ENCODE results near the gene NAGLU.

NAGLU gene

DNA sequence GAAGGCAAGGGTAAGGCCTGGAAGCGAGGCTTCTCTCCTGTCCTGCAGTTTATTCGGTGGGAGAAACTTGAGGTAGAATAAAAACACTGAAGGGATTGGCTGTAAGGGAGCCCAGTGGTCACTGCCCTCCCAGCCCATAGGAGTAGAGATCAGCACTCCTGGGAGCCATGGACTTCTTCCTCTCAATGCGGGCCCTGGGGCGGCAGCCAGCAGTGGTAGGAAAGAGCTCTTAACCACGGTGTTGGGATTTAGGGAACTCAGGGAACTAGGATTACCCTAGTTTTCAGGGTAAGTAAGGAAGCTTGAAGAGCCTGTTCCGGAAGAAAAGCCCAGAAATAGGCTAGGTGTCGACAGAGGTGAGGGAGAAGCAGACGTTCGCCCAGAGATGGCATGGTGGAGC is 23.8 kb upstream of the NAGLU start:
- H3K27ac ChIP-seq (ENCODE audit: low read length), result no peak overlapping the region
- peaks cover 21% of the 10 kb centered on the region; the same call in 1 of the 2 replicates for H3K36me3 ChIP-seq (ENCODE audit: control insufficient read depth, insufficient read depth, low read length)
- no peaks in the 10 kb centered on the region for H3K4me1 ChIP-seq (ENCODE audit: control insufficient read depth, insufficient read depth, low read length)
- H3K4me3 ChIP-seq (ENCODE audit: low read length), result no peak overlapping the region
- H3K27me3 ChIP-seq (ENCODE audit: control insufficient read depth, insufficient read depth, low read length), result no peaks in the 10 kb centered on the region
- H3K9me3 ChIP-seq (ENCODE audit: control insufficient read depth, insufficient read depth, low read length), result no peaks in the 10 kb centered on the region
- no peak for DNase-seq (ENCODE audit: low read depth, low spot score)
- no CpG with 5 or more reads among the region's 9 CpGs for WGBS (ENCODE audit: insufficient coverage, insufficient read length)

DNA sequence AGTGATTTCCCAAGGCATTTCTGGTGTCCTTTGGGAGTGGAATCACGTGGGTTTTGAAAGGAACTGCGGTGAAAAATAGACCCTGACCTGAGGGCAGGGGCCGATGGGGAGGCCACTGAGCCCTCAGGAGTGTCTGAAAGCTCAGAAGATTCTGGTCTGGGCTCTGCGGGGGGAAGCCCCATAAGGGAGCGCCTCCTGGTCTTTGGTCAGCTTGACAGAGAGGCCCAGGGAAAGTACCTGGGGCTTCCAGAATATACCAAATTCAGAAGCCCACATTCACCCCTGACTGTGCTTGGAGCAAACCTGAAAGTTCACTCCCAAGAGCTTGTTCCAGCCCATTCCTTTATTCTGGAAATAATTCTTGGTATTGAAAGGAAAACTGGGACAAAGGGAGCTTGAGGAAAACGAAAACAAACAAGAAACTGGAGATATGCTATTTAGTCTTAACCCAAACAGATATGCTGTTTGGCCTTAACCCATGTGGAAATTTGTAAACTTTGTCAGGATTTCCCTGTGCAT is 23.2 kb upstream of the NAGLU start:
- Histone ChIP-seq H3K27ac (ENCODE audit: low read length) (no peak overlapping the region), H3K4me3 (ENCODE audit: low read length) (no peak overlapping the region), H3K27me3 (ENCODE audit: control insufficient read depth, insufficient read depth, low read length) (no peaks in the 10 kb centered on the region), H3K9me3 (ENCODE audit: control insufficient read depth, insufficient read depth, low read length) (no peaks in the 10 kb centered on the region), H3K36me3 (ENCODE audit: control insufficient read depth, insufficient read depth, low read length) (peaks cover 21% of the 10 kb centered on the region; the same call in 1 of the 2 replicates), H3K4me1 (ENCODE audit: control insufficient read depth, insufficient read depth, low read length) (no peaks in the 10 kb centered on the region)
- DNase-seq (ENCODE audit: low read depth, low spot score), result no peak
- WGBS (ENCODE audit: insufficient coverage, insufficient read length), result no CpG with 5 or more reads among the region's 6 CpGs

DNA sequence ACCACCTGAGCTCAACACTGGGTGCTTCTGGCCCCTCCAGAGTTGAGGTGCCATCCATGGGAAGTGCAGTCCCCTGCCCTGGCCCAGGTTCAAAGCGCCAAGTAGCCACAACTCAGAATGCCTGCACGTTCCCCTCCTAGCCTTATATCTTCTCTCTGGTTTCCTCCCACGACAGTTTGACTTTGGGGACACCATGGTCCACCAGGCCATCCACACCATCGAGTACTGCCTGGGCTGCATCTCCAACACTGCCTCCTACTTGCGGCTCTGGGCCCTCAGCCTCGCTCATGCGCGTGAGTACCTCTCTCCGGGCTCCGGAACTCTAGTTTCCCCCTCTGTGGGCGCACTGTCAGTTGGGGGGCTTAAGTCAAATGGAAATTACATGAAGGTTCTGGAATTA is 22.4 kb upstream of the NAGLU start:
- no peaks in the 10 kb centered on the region for H3K27me3 ChIP-seq (ENCODE audit: control insufficient read depth, insufficient read depth, low read length)
- no peak overlapping the region for H3K27ac ChIP-seq (ENCODE audit: low read length)
- no peaks in the 10 kb centered on the region for H3K9me3 ChIP-seq (ENCODE audit: control insufficient read depth, insufficient read depth, low read length)
- WGBS (ENCODE audit: insufficient coverage, insufficient read length), result no CpG with 5 or more reads among the region's 11 CpGs
- peaks cover 16% of the 10 kb centered on the region; the same call in 1 of the 2 replicates for H3K36me3 ChIP-seq (ENCODE audit: control insufficient read depth, insufficient read depth, low read length)
- H3K4me1 ChIP-seq (ENCODE audit: control insufficient read depth, insufficient read depth, low read length), result no peaks in the 10 kb centered on the region
- no peak for DNase-seq (ENCODE audit: low read depth, low spot score)
- no peak overlapping the region for H3K4me3 ChIP-seq (ENCODE audit: low read length)

DNA sequence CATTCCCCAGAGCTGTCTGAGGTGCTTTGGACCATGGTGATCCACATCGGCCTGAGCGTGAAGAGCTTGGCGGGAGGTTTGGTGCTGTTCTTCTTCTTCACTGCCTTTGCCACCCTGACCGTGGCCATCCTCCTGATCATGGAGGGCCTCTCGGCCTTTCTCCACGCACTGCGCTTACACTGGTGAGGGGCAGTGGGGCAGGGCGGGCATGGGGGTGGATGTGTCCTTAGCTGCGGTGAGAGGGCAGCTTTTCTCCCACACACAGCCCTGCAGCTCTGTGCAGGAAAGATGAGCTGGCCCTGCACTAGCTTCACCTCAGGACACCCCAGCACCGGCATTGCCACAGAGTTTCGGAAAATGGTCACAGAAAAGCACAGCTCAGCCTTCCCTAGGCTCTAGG is 21.8 kb upstream of the NAGLU start:
- Histone ChIP-seq H3K4me3 (ENCODE audit: low read length) (no peak overlapping the region), H3K4me1 (ENCODE audit: control insufficient read depth, insufficient read depth, low read length) (no peaks in the 10 kb centered on the region), H3K27ac (ENCODE audit: low read length) (no peak overlapping the region), H3K9me3 (ENCODE audit: control insufficient read depth, insufficient read depth, low read length) (no peaks in the 10 kb centered on the region), H3K36me3 (ENCODE audit: control insufficient read depth, insufficient read depth, low read length) (peaks cover 13% of the 10 kb centered on the region; the same call in 1 of the 2 replicates), H3K27me3 (ENCODE audit: control insufficient read depth, insufficient read depth, low read length) (no peaks in the 10 kb centered on the region)
- WGBS (ENCODE audit: insufficient coverage, insufficient read length), result no CpG with 5 or more reads among the region's 11 CpGs
- no peak for DNase-seq (ENCODE audit: low read depth, low spot score)

DNA sequence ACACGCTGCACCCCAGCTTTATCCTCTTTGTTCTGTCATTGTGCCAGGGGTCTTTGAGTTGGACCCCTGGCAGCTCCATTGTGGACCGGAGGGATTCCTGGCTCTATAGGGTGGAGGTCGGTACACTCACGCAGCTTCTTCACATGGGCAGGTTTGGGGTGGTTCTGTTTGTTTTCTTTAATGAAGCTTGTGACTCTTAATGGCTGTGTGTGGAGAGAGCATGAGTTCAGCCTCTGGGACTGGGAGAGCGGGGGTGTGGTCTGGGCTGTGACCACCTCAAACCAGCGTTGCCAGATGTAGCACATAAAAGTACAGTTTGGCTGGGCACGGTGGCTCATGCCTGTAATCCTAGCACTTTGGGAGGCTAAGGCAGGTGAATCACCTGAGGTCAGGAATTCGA is 21.2 kb upstream of the NAGLU start:
- peaks cover 1% of the 10 kb centered on the region; the same call in 1 of the 2 replicates for H3K4me1 ChIP-seq (ENCODE audit: control insufficient read depth, insufficient read depth, low read length)
- H3K9me3 ChIP-seq (ENCODE audit: control insufficient read depth, insufficient read depth, low read length), result no peaks in the 10 kb centered on the region
- H3K27ac ChIP-seq (ENCODE audit: low read length), result no peak overlapping the region
- H3K27me3 ChIP-seq (ENCODE audit: control insufficient read depth, insufficient read depth, low read length), result no peaks in the 10 kb centered on the region
- DNase-seq (ENCODE audit: low read depth, low spot score), result no peak
- no CpG with 5 or more reads among the region's 8 CpGs for WGBS (ENCODE audit: insufficient coverage, insufficient read length)
- peaks cover 11% of the 10 kb centered on the region; the same call in 1 of the 2 replicates for H3K36me3 ChIP-seq (ENCODE audit: control insufficient read depth, insufficient read depth, low read length)
- no peak overlapping the region for H3K4me3 ChIP-seq (ENCODE audit: low read length)

DNA sequence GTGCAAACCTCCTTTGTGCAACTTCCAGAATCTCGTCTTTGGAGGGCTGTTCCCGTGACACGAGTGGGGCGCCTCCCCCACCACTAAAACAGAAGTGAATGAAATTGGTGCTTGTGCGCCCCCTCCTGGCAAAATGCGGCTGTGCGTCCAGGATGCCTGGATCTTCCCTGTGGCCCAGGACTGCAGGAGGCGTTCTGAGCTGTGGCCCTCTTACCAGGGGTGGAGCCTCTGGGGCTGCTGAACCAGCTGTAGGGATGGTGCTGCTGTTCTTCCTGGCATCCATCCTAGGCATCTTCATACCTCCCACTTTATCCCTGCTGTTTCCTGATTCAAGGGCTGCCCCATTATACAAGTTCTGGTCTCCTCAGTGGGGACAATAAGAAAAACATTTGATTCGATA is 18.5 kb upstream of the NAGLU start:
- Histone ChIP-seq H3K4me3 (ENCODE audit: low read length) (no peak overlapping the region), H3K4me1 (ENCODE audit: control insufficient read depth, insufficient read depth, low read length) (peaks cover 4% of the 10 kb centered on the region), H3K36me3 (ENCODE audit: control insufficient read depth, insufficient read depth, low read length) (peaks cover 21% of the 10 kb centered on the region), H3K27me3 (ENCODE audit: control insufficient read depth, insufficient read depth, low read length) (no peaks in the 10 kb centered on the region), H3K27ac (ENCODE audit: low read length) (no peak overlapping the region), H3K9me3 (ENCODE audit: control insufficient read depth, insufficient read depth, low read length) (no peaks in the 10 kb centered on the region)
- no peak for DNase-seq (ENCODE audit: low read depth, low spot score)
- WGBS (ENCODE audit: insufficient coverage, insufficient read length), result no CpG with 5 or more reads among the region's 9 CpGs

DNA sequence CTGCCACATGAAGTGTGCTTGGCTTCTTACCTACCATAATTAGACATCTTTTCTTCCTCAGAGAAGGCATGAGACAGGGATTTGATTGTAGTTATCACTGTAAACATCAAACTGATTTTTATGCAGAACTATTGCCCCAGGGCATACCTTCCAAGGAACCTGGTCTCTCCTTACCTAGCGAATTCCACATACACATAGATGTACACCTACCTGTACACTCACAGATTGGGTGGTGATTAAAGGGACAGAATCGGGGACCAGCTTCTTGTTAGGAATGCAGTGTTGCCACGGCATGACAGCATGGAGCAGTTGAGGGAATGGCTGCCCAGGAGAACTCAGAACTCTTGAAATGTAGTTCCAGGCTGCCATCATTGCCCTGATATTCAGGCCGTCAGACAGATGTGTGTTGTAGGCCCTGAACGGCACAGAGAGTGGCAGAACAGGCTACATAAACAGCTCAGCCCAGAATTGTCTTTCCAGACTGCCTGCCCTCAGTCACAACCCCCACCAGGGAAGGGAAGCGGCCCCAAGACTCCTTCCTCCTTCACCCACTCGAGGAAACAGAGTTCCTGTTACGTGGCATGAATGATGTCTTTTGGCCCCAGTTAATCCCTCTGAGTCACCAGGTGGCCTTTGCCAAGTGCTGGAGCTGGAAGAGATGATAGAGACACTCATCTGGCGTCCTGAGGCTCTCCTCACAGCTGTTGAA is 17.8 kb upstream of the NAGLU start:
- H3K4me3 ChIP-seq (ENCODE audit: low read length), result no peak overlapping the region
- H3K27ac ChIP-seq (ENCODE audit: low read length), result no peak overlapping the region
- no peak for DNase-seq (ENCODE audit: low read depth, low spot score)
- H3K36me3 ChIP-seq (ENCODE audit: control insufficient read depth, insufficient read depth, low read length), result peaks cover 21% of the 10 kb centered on the region
- H3K4me1 ChIP-seq (ENCODE audit: control insufficient read depth, insufficient read depth, low read length), result peaks cover 4% of the 10 kb centered on the region
- H3K27me3 ChIP-seq (ENCODE audit: control insufficient read depth, insufficient read depth, low read length), result no peaks in the 10 kb centered on the region
- WGBS (ENCODE audit: insufficient coverage, insufficient read length), result no CpG with 5 or more reads among the region's 9 CpGs
- H3K9me3 ChIP-seq (ENCODE audit: control insufficient read depth, insufficient read depth, low read length), result no peaks in the 10 kb centered on the region

DNA sequence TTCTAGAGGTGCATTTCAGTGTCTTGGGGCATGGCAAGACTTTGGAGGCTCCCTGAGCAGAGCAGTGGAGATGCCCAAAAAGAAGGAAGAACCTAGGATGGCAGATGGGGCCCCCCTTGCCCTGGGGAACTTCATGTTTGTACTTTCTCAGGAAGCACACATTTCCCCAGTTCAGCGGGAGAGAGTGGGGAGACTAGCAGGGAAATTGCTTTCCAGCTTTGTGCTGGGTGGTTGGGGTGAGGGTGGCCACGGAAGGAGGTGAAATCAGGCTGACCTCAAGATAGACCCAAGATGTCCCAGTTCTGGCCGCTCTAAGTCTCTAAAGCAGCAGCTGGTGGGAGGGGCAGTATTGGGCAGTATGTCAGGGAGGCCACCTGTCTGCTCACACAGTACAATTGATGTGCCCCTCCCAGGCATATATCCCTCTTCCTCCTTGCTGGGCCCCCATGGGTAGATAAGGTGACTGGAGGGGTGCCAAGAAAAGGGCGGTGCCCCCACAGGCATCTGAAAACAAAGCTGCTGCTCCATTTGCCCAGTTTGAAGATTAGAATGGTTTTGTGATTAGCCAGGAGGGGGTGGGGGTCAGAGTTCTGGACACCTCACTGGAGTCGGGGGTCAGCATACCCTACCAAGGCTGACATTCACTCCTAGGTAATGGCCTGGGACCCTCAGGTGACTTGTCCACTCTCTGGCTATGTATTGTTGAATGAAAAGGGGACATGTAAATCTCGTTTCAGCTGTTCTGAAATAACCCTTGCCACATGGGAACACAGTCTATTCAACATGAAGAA is 17.1 kb upstream of the NAGLU start:
- Histone ChIP-seq H3K9me3 (ENCODE audit: control insufficient read depth, insufficient read depth, low read length) (no peaks in the 10 kb centered on the region), H3K4me3 (ENCODE audit: low read length) (no peak overlapping the region), H3K4me1 (ENCODE audit: control insufficient read depth, insufficient read depth, low read length) (peaks cover 4% of the 10 kb centered on the region), H3K27me3 (ENCODE audit: control insufficient read depth, insufficient read depth, low read length) (no peaks in the 10 kb centered on the region), H3K27ac (ENCODE audit: low read length) (no peak overlapping the region), H3K36me3 (ENCODE audit: control insufficient read depth, insufficient read depth, low read length) (peaks cover 19% of the 10 kb centered on the region)
- no peak for DNase-seq (ENCODE audit: low read depth, low spot score)
- WGBS (ENCODE audit: insufficient coverage, insufficient read length), result no CpG with 5 or more reads among the region's 6 CpGs

DNA sequence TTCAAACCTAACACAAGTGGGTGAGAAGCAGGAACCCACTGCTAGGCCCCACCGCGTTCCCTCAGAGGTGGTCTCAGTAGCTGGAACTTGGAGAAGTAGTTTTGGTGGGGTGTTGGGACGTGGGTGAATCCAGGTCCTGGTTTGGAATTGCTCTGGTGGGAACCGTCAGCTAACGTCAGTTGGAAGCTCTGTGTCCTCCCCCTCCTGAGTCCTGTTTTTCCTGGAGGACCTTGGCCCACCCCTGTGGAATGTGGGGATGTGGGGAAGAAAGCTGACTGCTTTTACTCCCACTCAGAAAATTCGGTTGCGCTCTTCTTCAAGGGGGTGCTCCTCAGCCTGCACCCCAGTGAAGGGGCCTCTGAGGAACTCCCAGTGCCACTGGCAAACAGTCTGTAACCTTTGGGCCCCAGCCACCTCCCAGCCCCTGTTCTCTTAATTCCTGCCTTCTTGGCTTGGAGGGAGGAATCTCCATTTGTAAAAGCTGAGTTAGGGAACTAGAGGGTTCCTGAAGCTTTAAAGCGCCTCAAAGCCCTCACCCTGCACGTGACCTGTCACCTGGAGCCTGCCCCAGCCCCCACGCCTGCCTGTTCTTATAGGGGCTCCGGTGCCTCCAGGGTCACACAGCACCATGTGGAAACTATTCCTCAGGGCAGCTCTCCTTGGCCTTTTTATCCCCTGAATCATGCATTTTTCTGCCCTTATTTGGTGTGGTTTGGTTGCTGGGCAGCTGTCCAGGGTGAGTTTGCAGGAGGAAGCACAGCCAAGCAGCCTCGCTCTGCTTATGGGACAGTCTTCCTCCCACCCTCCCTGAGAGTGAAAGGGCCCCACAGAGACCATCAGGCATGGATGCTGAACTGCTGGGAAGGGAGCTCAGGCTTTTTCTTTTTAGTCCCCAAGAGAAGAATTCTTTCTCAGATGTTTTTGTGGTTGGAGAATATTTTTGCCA is 16.2 kb upstream of the NAGLU start:
- Histone ChIP-seq H3K36me3 (ENCODE audit: control insufficient read depth, insufficient read depth, low read length) (peaks cover 11% of the 10 kb centered on the region), H3K9me3 (ENCODE audit: control insufficient read depth, insufficient read depth, low read length) (no peaks in the 10 kb centered on the region), H3K27me3 (ENCODE audit: control insufficient read depth, insufficient read depth, low read length) (no peaks in the 10 kb centered on the region), H3K27ac (ENCODE audit: low read length) (no peak overlapping the region), H3K4me1 (ENCODE audit: control insufficient read depth, insufficient read depth, low read length) (peaks cover 4% of the 10 kb centered on the region), H3K4me3 (ENCODE audit: low read length) (no peak overlapping the region)
- no peak for DNase-seq (ENCODE audit: low read depth, low spot score)
- WGBS (ENCODE audit: insufficient coverage, insufficient read length), result no CpG with 5 or more reads among the region's 12 CpGs

DNA sequence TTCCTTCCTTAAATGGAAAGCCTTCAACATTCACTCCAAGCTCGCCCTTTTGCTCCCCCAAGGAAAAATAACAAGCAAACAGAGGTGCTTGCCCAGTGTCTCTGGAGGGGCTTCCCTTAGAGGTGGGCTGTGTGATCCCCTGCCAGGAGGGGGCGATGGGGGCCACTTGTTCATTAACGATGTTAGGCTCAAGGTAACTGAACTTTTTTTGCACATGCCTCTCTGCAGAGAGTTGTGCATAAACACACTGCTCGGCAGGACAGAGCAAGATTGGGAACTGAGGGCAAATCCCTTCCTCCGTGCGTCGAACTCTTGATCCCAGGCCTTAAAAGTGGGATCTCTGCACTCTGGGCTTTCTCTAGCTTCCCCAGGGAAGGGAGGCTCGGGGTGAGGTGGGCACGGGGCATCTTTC is 15.5 kb upstream of the NAGLU start:
- Histone ChIP-seq H3K27ac (ENCODE audit: low read length) (no peak overlapping the region), H3K36me3 (ENCODE audit: control insufficient read depth, insufficient read depth, low read length) (peaks cover 10% of the 10 kb centered on the region), H3K27me3 (ENCODE audit: control insufficient read depth, insufficient read depth, low read length) (no peaks in the 10 kb centered on the region), H3K9me3 (ENCODE audit: control insufficient read depth, insufficient read depth, low read length) (no peaks in the 10 kb centered on the region), H3K4me3 (ENCODE audit: low read length) (no peak overlapping the region), H3K4me1 (ENCODE audit: control insufficient read depth, insufficient read depth, low read length) (peaks cover 4% of the 10 kb centered on the region)
- no CpG with 5 or more reads among the region's 9 CpGs for WGBS (ENCODE audit: insufficient coverage, insufficient read length)
- DNase-seq (ENCODE audit: low read depth, low spot score), result no peak
